ENCODE results near the gene NID2. TPM values are rescaled to one million over a fixed set of nuclear protein-coding genes. Genes with fewer than 3 reads are reported as not detected.

The NID2 gene
- total RNA-seq, 1 donor from 2014 or later = 35.2 TPM

DNA sequence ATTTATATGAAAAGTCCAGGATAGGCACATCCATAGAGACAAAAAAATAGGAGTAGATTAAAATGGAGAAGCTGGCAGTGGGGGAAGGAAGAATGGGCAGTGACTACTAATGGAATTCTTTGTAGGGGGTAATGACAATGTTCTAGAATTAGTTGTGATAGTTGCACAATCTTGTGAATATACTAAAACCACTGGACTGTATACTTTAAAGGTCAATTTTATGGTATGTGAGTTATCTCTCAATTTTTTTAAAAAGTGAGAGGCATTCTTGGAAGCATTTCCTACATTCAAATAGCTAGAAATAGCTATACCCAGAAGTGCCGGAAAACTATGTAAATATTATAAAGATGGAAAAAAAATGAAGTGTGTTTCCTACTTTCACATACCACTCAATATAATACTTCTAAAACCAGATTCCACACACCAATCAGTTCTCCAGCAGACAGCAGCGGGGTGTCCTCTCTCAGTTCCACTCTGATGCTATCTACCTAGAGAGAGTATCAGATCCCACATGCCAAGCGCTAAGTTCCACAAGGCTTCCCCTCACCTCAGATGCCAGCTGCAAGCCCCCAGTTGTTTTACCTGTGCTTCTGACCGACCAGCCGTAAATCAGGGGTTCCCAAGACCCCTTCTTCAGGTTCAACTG, 41.7 kb upstream of the NID2 start:
- Histone ChIP-seq H3K27ac (replicated peaks) (no peak overlapping the region), H3K9me3 (replicated peaks) (no peaks in the 10 kb centered on the region), H3K4me3 (no peak overlapping the region), H3K4me1 (no peaks in the 10 kb centered on the region), H3K36me3 (no peaks in the 10 kb centered on the region), H3K27me3 (ENCODE audit: low read depth) (no peaks in the 10 kb centered on the region)
- intact Hi-C loops (cut with micrococcal nuclease) = no loop called here
- TF ChIP-seq, protein P1, sequence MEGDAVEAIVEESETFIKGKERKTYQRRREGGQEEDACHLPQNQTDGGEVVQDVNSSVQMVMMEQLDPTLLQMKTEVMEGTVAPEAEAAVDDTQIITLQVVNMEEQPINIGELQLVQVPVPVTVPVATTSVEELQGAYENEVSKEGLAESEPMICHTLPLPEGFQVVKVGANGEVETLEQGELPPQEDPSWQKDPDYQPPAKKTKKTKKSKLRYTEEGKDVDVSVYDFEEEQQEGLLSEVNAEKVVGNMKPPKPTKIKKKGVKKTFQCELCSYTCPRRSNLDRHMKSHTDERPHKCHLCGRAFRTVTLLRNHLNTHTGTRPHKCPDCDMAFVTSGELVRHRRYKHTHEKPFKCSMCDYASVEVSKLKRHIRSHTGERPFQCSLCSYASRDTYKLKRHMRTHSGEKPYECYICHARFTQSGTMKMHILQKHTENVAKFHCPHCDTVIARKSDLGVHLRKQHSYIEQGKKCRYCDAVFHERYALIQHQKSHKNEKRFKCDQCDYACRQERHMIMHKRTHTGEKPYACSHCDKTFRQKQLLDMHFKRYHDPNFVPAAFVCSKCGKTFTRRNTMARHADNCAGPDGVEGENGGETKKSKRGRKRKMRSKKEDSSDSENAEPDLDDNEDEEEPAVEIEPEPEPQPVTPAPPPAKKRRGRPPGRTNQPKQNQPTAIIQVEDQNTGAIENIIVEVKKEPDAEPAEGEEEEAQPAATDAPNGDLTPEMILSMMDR (IDR thresholded peaks at IDR 0.05; ENCODE audit: borderline replicate concordance) = no peak
- no peak for DNase-seq

DNA sequence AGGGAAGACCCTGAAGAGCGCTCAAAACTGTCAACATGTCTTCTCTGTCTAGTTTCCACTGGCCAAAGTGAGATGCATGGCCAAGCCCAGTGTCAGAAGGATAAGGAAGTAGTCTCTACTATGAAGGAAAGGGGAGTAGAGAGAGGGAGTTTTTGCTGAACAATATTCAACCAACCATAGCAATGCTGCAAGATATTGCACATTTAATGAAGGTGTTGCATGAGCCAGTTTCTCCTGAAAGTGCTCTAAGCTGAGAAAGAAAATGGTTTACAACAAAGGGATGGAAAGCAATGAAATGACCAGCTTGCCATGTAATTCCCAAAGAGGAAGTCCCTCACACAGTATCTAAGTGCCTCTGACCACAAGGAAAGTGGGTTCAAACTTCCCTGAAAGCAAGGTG, 40.0 kb upstream of the NID2 start:
- no peak for DNase-seq
- Histone ChIP-seq H3K4me1 (no peaks in the 10 kb centered on the region), H3K27ac (replicated peaks) (no peak overlapping the region), H3K27me3 (ENCODE audit: low read depth) (no peaks in the 10 kb centered on the region), H3K4me3 (no peak overlapping the region), H3K36me3 (no peaks in the 10 kb centered on the region), H3K9me3 (replicated peaks) (no peaks in the 10 kb centered on the region)
- TF ChIP-seq, protein P1 (IDR thresholded peaks at IDR 0.05; ENCODE audit: borderline replicate concordance) = no peak
- intact Hi-C loops (cut with micrococcal nuclease) = no loop called here

DNA sequence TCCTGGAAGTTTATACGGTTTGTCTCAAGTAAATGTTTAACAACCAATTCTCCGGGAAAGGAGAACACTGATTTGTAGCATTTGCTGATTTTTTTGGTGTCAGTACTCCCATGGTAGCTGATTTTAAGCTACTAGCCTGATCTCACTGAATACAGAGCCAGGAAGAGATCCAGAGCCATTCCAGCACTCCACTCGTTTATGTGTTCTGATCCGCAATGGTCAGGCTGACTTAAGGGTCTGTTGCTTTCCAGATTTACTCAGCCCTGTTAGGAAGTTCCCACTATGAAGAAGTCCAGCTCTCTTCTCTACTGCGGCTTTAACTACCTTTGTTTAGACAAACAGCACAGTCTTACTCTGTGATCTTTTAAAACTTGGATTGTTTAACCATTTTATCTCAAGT, 38.0 kb upstream of the NID2 start:
- Histone ChIP-seq H3K4me3 (no peak overlapping the region), H3K36me3 (no peaks in the 10 kb centered on the region), H3K9me3 (replicated peaks) (no peaks in the 10 kb centered on the region), H3K27me3 (ENCODE audit: low read depth) (no peaks in the 10 kb centered on the region), H3K4me1 (no peaks in the 10 kb centered on the region), H3K27ac (replicated peaks) (peak overlapping the region; percentile 52)
- no peak for DNase-seq
- TF ChIP-seq, protein P1 (IDR thresholded peaks at IDR 0.05; ENCODE audit: borderline replicate concordance) = no peak
- intact Hi-C loops (cut with micrococcal nuclease) = no loop called here

DNA sequence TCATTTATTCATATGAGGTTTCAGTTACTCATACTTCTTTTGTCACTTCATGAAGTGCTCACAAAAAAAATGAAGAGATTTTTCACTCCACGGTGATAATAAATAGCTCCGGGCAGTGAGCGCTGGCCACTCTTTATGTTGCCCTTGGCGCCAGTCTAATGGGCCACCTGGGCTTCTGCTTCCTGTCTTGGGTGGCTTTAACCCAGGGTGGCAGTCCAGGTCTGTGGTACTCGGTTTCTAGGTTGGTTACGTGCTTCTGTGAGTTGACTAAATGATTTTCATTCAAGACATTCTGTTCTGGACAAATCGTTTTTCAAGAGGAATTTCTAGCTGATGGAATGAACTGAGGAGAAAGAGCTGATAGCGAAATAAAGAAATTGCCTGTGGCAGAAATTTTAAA, 34.6 kb upstream of the NID2 start:
- TF ChIP-seq, protein P1 (IDR thresholded peaks at IDR 0.05; ENCODE audit: borderline replicate concordance) = no peak
- intact Hi-C loops (cut with micrococcal nuclease) = no loop called here
- no peak for DNase-seq

DNA sequence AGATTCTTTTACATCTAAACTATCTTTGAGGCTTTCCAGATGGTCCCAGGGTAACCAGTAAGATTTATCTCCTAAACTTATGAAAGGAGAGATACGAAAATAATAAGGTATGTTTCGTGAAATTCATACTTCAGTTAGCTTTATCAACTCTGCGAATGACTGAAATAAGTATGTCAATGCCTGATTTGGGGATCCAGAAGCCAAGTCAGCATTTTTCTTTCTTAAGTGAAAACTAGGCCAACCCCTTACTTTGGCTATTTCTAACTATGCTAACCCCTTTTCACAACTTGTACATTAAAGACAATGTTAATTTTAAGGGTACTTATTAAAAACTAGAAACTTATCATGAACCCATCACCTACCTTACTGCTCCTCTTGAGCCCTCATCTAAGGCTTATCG, 26.9 kb upstream of the NID2 start:
- intact Hi-C loops (cut with micrococcal nuclease) = no loop called here
- Histone ChIP-seq H3K9me3 (replicated peaks) (no peaks in the 10 kb centered on the region), H3K4me3 (no peak overlapping the region)

More for the DNA sequence above, 34.6 kb upstream of the NID2 start:
- no peak overlapping the region for H3K27ac ChIP-seq (replicated peaks)
- no peaks in the 10 kb centered on the region for H3K27me3 ChIP-seq (ENCODE audit: low read depth)
- H3K36me3 ChIP-seq = no peaks in the 10 kb centered on the region
- H3K9me3 ChIP-seq (replicated peaks) = no peaks in the 10 kb centered on the region
- no peak overlapping the region for H3K4me3 ChIP-seq
- no peaks in the 10 kb centered on the region for H3K4me1 ChIP-seq

More for the DNA sequence above, 26.9 kb upstream of the NID2 start:
- TF ChIP-seq, protein P1 (IDR thresholded peaks at IDR 0.05; ENCODE audit: borderline replicate concordance) = no peak
- Histone ChIP-seq H3K27me3 (ENCODE audit: low read depth) (no peaks in the 10 kb centered on the region), H3K36me3 (no peaks in the 10 kb centered on the region), H3K4me1 (peaks cover 3% of the 10 kb centered on the region), H3K27ac (replicated peaks) (no peak overlapping the region)
- DNase-seq = no peak
